SK-N-SH treated with all-trans-retinoic acid at 6 μM for 48 hours (cell line): ENCODE results near the gene RET.

Source experiments
- ATAC-seq: fragments of 200-7000 bp; cut with Tn5 transposase; 3 replicates; pipeline ENCODE4 v1.9.1; 2020; ENCODE audit warnings: mild to moderate bottlenecking, moderate library complexity
- ARNTL ChIP-seq: fragments of 450-650 bp; formaldehyde crosslinking; IDR thresholded peaks from 2 replicates; pipeline ENCODE4 v1.5.0; 2020; ENCODE audit warnings: low read depth, mild to moderate bottlenecking, moderate library complexity, borderline replicate concordance
- BACH2 ChIP-seq: fragments of 250-450 bp; sonication (Bioruptor Pico); IDR thresholded peaks from 2 replicates; pipeline ENCODE4 v1.9.0; 2021; ENCODE audit warnings: mild to moderate bottlenecking, borderline replicate concordance
- CREB5 ChIP-seq: fragments of 250-450 bp; sonication (Bioruptor Pico); IDR thresholded peaks from 2 replicates; pipeline ENCODE4 v1.5.1; 2020; ENCODE audit warnings: low read depth, mild to moderate bottlenecking, moderate library complexity
- CSDC2 ChIP-seq: fragments of 250-450 bp; sonication (Bioruptor Pico); IDR thresholded peaks from 2 replicates; pipeline ENCODE4 v1.5.0; 2020; ENCODE audit warnings: mild to moderate bottlenecking, moderate library complexity
- CSRNP3 ChIP-seq: fragments of 250-450 bp; sonication (Bioruptor Pico); IDR thresholded peaks from 2 replicates; pipeline ENCODE4 v1.5.1; 2021; ENCODE audit warnings: mild to moderate bottlenecking, moderate library complexity
- ESRRG ChIP-seq: fragments of 250-450 bp; sonication (Bioruptor Pico); IDR thresholded peaks from 2 replicates; pipeline ENCODE4 v1.6.1; 2021; ENCODE audit warnings: mild to moderate bottlenecking
- GLIS3 ChIP-seq: fragments of 250-450 bp; sonication (Bioruptor Pico); IDR thresholded peaks from 2 replicates; pipeline ENCODE4 v1.5.0; 2020; ENCODE audit warnings: mild to moderate bottlenecking, moderate library complexity
- ISL1 ChIP-seq: fragments of 250-450 bp; sonication (Bioruptor Pico); IDR thresholded peaks from 2 replicates; pipeline ENCODE4 v2.1.2; 2022; ENCODE audit warnings: mild to moderate bottlenecking, moderate library complexity
- PATZ1 ChIP-seq: fragments of 250-450 bp; sonication (Bioruptor Pico); IDR thresholded peaks from 2 replicates; pipeline ENCODE4 v1.8.0; 2020; ENCODE audit warnings: mild to moderate bottlenecking, moderate library complexity, borderline replicate concordance
- POU6F1 ChIP-seq: fragments of 250-450 bp; sonication (Bioruptor Pico); IDR thresholded peaks from 2 replicates; pipeline ENCODE4 v1.8.0; 2021; ENCODE audit warnings: low read depth, mild to moderate bottlenecking, moderate library complexity, borderline replicate concordance
- SNAI2 ChIP-seq: fragments of 250-450 bp; sonication (Bioruptor Pico); IDR thresholded peaks from 2 replicates; pipeline ENCODE4 v1.5.0; 2020; ENCODE audit warnings: mild to moderate bottlenecking, moderate library complexity
- TCF4 ChIP-seq: fragments of 250-450 bp; sonication (Bioruptor Pico); IDR thresholded peaks from 2 replicates; pipeline ENCODE4 v1.8.0; 2021; ENCODE audit warnings: mild to moderate bottlenecking, moderate library complexity, borderline replicate concordance
- TOX ChIP-seq: fragments of 250-450 bp; sonication (Bioruptor Pico); IDR thresholded peaks from 2 replicates; pipeline ENCODE4 v1.8.0; 2021; ENCODE audit warnings: mild to moderate bottlenecking, moderate library complexity, borderline replicate concordance
- ZC3H10 ChIP-seq: fragments of 250-450 bp; sonication (Bioruptor Pico); IDR thresholded peaks from 2 replicates; pipeline ENCODE4 v1.5.1; 2021; ENCODE audit warnings: mild to moderate bottlenecking, moderate library complexity
- ZFP30 ChIP-seq: fragments of 450-650 bp; formaldehyde crosslinking; IDR thresholded peaks from 2 replicates; pipeline ENCODE4 v1.5.0; 2022; ENCODE audit warnings: mild to moderate bottlenecking, moderate library complexity
- ZNF565 ChIP-seq: fragments of 450-650 bp; formaldehyde crosslinking; conservative IDR thresholded peaks from 2 replicates; pipeline ENCODE4 v1.5.0; 2020; ENCODE audit warnings: low read depth, mild to moderate bottlenecking, moderate library complexity
- ZNF70 ChIP-seq: fragments of 450-650 bp; formaldehyde crosslinking; IDR thresholded peaks from 2 replicates; pipeline ENCODE4 v1.5.0; 2020; ENCODE audit warnings: mild to moderate bottlenecking, moderate library complexity
- ZNF8 ChIP-seq: fragments of 450-650 bp; formaldehyde crosslinking; IDR thresholded peaks from 2 replicates; pipeline ENCODE4 v1.5.0; 2020; ENCODE audit warnings: mild to moderate bottlenecking, moderate library complexity

The RET gene

GRCh38 chr10:43106256-43107091 lies 29.6 kb downstream of the RET start (continued):
- TF ChIP-seq ZNF70 (CRISPR knock-in tag) (no peak), SNAI2 (CRISPR knock-in tag) (no peak), TCF4 (CRISPR knock-in tag) (no peak), ZFP30 (CRISPR knock-in tag) (no peak), CREB5 (CRISPR knock-in tag) (no peak)

- ATAC-seq: no peak
Observed at GRCh38 chr10:43108951-43109350, 32.1 kb downstream of the RET start.

GRCh38 chr10:43109671-43110249 lies 32.9 kb downstream of the RET start:
- ATAC-seq: no peak
- TF ChIP-seq CREB5 (CRISPR knock-in tag) (no peak), PATZ1 (CRISPR knock-in tag) (no peak), GLIS3 (CRISPR knock-in tag) (no peak), ZFP30 (CRISPR knock-in tag) (no peak), ZNF8 (CRISPR knock-in tag) (no peak), SNAI2 (CRISPR knock-in tag) (no peak), ZNF70 (CRISPR knock-in tag) (no peak), TOX (CRISPR knock-in tag) (no peak), BACH2 (CRISPR knock-in tag) (no peak), CSDC2 (CRISPR knock-in tag) (no peak), ZNF565 (no peak), CSRNP3 (no peak)

More at GRCh38 chr10:43108951-43109350, 32.1 kb downstream of the RET start:
- no peak for TF ChIP-seq POU6F1 (CRISPR knock-in tag)
- TF ChIP-seq, all 23 proteins: peak for 0

- TF ChIP-seq CSRNP3: no peak
- TF ChIP-seq ESRRG (CRISPR knock-in tag): no peak
- no peak for TF ChIP-seq ARNTL (CRISPR knock-in tag)
- TF ChIP-seq ISL1 (CRISPR knock-in tag): no peak
- TF ChIP-seq POU6F1 (CRISPR knock-in tag): no peak
- no peak for TF ChIP-seq ZC3H10 (CRISPR knock-in tag)
- TF ChIP-seq ZNF8 (CRISPR knock-in tag): no peak
- TF ChIP-seq, all 23 proteins: peak for 0
- ATAC-seq: no peak
Observed at GRCh38 chr10:43110338-43111071, 33.6 kb downstream of the RET start.
